ENCODE measurements around the gene PLA2G2D. TPM values are rescaled to one million over a fixed set of nuclear protein-coding genes. Genes with fewer than 3 reads are reported as not detected.
A peak's percentile ranks its signal among the peaks of the same experiment; 100 is the strongest.

PLA2G2D gene
- total and polyA plus RNA-seq, 9 of the 15 experiments (the other 6 are each of a cell fraction or from before 2014, with no cell fraction given) = not detected

GRCh38 chr1:20107351-20107750 is 12.0 kb downstream of the PLA2G2D start:
- 0 out of 4 replicates have a peak overlapping the region, but pooled peaks of 1 of the 2 experiments have one; percentile 4 for H3K9ac ChIP-seq (ENCODE audit: insufficient read depth in 1 of 2, low read depth in 2 of 2, low read length in 2 of 2)
- no peak for ATAC-seq
- POLR2A ChIA-PET = no interaction called here
- H3K4me3 ChIP-seq = no peak overlapping the region
- H3K4me2 ChIP-seq (ENCODE audit: insufficient read depth, low read length) = no peak overlapping the region
- no peak overlapping the region for H2AFZ ChIP-seq (ENCODE audit: low read depth, low read length)
- no peaks in the 10 kb centered on the region; a peak in 1 of 5 replicates for H3K4me1 ChIP-seq (replicated peaks in 1 of 2; ENCODE audit: control insufficient read depth in 2 of 2, insufficient read depth in 2 of 2, low read length in 2 of 2)
- H3K27ac ChIP-seq (ENCODE audit: extremely low read depth, low read depth, low read length) = no peak overlapping the region
- H3K9me3 ChIP-seq (replicated peaks; ENCODE audit: control insufficient read depth, insufficient read depth, low read depth, low read length) = no peaks in the 10 kb centered on the region
- BruUV-seq (replicated peaks) = no TSS peak
- no peaks in the 10 kb centered on the region for H3K36me3 ChIP-seq (ENCODE audit: control insufficient read depth, insufficient read depth, low read length)
- peaks cover 6 to 25% of the 10 kb centered on the region in 2 experiments; a peak in 4 of 5 replicates for H3K27me3 ChIP-seq (ENCODE audit: control insufficient read depth in 2 of 2, insufficient read depth in 2 of 2, low read length in 2 of 2)
- 0% methylated on average over 4 of the region's 4 CpGs for WGBS (ENCODE audit: insufficient coverage, low coverage, missing lambda C conversion rate)
- CTCF ChIA-PET (ENCODE audit: low intra/inter-chr PET ratio) = no interaction called here
- H3K79me2 ChIP-seq (ENCODE audit: control insufficient read depth, insufficient read depth, low read length) = no peaks in the 10 kb centered on the region
- FAIRE-seq = no peak
- no peaks in the 10 kb centered on the region for H3K9me1 ChIP-seq (ENCODE audit: control insufficient read depth, insufficient read depth, low read length)
- DNase-seq (ENCODE audit: extremely low read depth in 1 of 4, low spot score in 3 of 4) = no peak
- in situ Hi-C loops (cut with MboI) (no loop called here), intact Hi-C loops (cut with micrococcal nuclease) (no loop called here)
- peaks cover 3% of the 10 kb centered on the region; the same call in 1 of the 2 replicates for H4K20me1 ChIP-seq (replicated peaks; ENCODE audit: control insufficient read depth, insufficient read depth, low read length)
- no peak for TF ChIP-seq HIVEP1 (CRISPR knock-in tag; IDR thresholded peaks at IDR 0.05)
- no peak for TF ChIP-seq ZNF780A (CRISPR knock-in tag; IDR thresholded peaks at IDR 0.05)
- no peak for TF ChIP-seq BRCA1 (IDR thresholded peaks at IDR 0.05)
- TF ChIP-seq BRCA1 (CRISPR knock-in tag; IDR thresholded peaks at IDR 0.05) = no peak
- TF ChIP-seq ATF7 (IDR thresholded peaks at IDR 0.05) = no peak
- no peak for TF ChIP-seq ASH1L (IDR thresholded peaks at IDR 0.05; ENCODE audit: borderline replicate concordance, low read depth, partially characterized antibody)
- TF ChIP-seq LARP7 (IDR thresholded peaks at IDR 0.05) = no peak
- TF ChIP-seq NR3C1 (CRISPR knock-in tag; IDR thresholded peaks at IDR 0.05) = no peak
- no peak for TF ChIP-seq HMG20A (CRISPR knock-in tag; conservative IDR thresholded peaks at IDR 0.05)
- no peak for TF ChIP-seq ZNF511 (CRISPR knock-in tag; IDR thresholded peaks at IDR 0.05)
- TF ChIP-seq PYGO2 (tag; IDR thresholded peaks at IDR 0.05) = no peak
- TF ChIP-seq KDM5B (IDR thresholded peaks at IDR 0.05; ENCODE audit: insufficient replicate concordance, low read depth, low read length) = no peak
- TF ChIP-seq CHD7 (IDR thresholded peaks at IDR 0.05; ENCODE audit: low read depth, low read length) = no peak
